ENCODE measurements around the gene OR51M1.

OR51M1 gene

DNA sequence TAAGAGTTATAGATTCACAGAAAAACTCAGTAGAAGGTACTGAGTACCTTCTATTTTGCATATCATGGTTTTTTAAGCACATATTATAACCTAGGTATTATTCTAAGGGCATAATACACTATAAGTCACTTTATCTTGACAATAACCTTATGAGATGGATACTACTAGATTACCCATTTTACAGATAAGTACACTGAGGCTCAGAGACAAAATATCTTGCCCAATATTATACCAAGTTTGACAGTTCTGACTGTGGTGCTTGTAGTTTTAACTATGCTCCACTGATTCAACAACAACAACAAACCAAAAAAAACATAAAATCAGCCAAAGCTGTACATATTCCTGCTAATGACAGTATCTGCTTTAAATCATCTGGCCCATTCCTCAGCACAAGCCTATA lies 10.5 kb downstream of the OR51M1 start:
- no peak for DNase-seq

DNA sequence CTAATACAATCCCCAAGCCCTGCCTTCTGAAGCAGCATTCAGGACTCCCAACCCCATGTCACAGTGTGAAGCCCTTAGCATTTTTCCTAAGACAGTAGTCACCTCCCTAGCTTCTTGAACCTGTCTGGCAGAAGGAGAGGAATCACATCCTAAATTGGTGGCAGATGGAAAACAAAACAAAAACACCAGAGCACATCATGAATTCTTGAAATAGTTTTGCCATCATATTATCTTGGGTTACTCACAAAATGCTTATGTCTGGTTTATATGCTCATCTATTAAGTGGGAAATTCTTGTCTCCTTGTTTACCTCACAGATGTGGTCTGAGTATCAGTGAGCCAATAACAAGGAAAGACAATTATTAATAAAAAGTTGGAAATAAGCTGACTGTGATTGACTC lies 15.3 kb downstream of the OR51M1 start:
- no peak for DNase-seq

DNA sequence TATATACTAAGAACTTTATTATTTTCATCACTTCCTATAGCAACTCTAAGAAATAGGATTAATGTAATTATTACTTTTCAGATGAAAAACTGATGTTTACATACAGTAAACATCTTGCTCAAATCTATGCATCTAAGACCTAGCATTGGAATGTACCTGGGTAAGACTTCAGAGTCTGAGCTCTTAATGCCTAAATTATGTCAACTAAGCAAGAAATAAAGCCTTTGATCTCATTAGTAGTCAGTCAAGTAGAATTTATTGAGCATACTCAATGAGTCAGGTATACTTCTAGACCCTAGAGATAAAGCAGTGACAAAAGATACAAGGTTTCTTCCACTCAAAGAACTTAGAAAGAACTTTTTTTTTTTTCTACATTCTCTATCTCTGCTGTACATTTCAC lies 21.6 kb downstream of the OR51M1 start:
- DNase-seq: no peak

DNA sequence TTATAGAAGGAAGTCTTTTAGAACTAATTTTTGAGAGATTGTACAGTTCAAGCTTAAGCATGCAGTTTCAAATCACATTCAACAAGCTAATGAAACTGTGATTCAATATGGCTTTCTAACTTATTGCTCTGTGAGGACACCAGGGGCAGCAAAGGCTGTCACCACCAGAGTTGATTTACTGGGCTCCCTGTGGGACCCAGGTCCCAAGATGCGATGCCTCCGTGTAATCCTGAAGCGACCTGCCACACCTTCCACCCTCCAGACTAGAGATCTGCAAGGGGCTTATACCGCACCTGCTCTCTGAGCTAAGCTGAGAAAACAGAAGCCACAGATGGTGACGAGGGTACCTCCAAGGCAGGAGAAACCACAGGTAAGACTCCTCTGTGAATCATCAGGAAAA lies 37.4 kb downstream of the OR51M1 start:
- DNase-seq: no peak

GRCh38 chr11:5421811-5422210 lies 38.2 kb downstream of the OR51M1 start, which contains the start of gene OR51Q1:
Gene OR51Q1, plus strand, starts transcription at chr11:5422111. Its CDS starts 90 bp downstream, at chr11:5422201.
- DNase-seq: no peak

DNA sequence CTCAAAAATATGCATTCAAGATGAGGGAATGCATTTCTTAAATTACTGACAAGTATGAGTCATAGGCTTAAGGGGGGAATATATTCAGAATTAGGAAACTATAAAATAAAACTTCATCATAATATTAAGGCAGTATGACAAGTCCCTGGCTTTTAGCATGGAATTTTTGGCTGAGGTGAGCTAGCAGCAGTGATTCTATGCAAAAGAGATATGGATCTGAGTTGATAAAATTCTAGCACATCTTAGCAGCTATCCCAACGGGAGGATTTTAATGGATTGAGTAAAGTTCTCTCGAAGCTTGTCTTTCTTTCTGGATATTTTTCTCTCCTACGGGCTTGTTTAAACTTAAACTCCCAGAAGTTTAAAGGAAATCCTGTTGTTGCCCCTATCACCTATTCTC lies 39.5 kb downstream of the OR51M1 start:
- DNase-seq: no peak

GRCh38 chr11:5441414-5441813 lies 57.8 kb downstream of the OR51M1 start, which contains the start of gene OR51I1:
Gene OR51I1, minus strand, starts transcription at chr11:5441514. Its CDS starts 0 bp downstream, at chr11:5441514.
- no peak for DNase-seq

All from suppressor macrophage treated with lipopolysaccharide for 1 hour (primary cell).